Suppressor macrophage treated with lipopolysaccharide for 4 hours (primary cell): ENCODE measurements around the gene SLA2.

ENCODE experiments used
- DNase-seq: peaks from one replicate; pipeline ENCODE4 v3.0.0-alpha.2; 2020

SLA2 gene

GRCh38 chr20:36606158-36607066 is 39.6 kb downstream of the SLA2 start:
- DNase-seq = peak; percentile 82

DNA sequence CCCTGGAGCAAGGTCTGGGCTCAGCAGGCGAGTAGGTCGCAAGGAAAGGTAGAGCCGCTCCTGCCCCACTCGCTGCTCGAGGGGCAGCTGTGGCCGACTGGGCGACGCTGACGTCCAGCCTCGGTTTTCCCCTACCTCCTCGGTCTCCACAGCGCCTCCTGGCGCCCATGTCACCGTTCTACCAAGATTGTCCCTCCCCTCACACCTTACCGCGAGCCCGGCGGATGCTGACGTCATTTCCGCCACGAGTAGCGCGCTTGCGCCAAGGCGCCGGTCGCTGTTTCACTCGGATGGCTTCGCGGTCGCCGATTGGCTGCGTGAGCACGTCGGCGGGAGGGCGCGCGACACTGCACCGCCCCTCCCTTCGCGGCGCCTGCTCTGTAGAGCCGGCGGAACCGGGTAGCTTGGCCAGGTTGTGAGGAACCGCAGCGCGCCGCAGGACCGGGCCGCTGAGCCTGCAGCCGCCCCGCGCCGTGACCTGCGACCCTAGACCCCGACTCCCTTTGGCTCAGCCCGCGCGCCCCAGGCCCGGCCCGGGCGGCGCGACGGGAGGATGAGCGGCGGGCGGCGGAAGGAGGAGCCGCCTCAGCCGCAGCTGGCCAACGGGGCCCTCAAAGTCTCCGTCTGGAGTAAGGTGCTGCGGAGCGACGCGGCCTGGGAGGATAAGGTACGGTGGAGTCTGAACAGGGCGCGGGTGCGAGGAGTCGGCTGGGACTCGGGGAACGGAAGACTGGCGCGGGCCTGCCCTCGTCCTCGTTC is 40.4 kb downstream of the SLA2 start, which contains the start of gene RAB5IF:
RAB5IF (plus strand) TSS at position 381 of the 759 bp plus-strand sequence; CDS start at position 554, 173 bp downstream.
- DNase-seq = peak; percentile 100

DNA sequence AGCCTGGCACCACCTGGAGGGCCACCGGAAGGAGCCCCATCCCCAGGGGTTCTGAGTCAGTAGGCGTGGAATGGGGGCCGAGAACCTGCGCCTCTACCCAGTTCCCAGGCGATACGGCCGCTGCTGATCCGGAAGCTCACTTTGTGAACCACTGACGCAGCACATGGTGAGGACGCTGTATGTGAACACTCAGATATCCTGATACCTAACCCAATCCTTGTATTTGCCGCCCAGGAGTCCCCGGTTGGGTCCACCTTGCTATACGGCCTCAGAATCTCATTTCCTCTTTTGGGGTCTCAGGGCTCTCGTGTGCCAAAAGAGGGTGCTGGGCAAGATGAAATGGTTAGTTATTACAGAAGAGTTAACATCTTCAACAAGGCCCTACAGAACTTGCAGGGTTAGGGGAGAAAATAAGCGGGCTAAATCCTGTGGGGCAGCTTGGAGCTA is 41.0 kb downstream of the SLA2 start:
- DNase-seq = peak; percentile 45

DNA sequence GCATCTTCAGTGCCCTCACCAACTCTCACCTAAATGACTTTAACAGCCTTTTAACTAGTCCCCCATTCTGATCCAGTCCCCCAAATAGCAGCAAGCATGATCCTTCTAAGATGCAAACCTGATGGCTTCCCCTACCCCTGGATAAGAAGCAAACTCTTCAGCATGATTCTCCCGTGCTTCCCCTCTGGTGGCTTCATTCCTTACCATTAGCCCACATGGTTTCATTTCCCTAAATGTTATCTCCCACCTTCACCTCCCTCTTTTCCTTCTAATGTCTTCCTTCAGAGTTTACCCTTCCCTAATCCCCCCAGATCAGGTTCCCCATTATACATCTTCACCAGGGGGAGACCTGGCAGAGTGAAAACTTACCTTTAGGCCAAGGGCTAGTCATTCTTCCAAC is 44.5 kb downstream of the SLA2 start:
- DNase-seq = peak; percentile 35

- peak; percentile 40 for DNase-seq
These were observed 46.1 kb downstream of the SLA2 start for GRCh38 chr20:36599912-36600345.

DNA sequence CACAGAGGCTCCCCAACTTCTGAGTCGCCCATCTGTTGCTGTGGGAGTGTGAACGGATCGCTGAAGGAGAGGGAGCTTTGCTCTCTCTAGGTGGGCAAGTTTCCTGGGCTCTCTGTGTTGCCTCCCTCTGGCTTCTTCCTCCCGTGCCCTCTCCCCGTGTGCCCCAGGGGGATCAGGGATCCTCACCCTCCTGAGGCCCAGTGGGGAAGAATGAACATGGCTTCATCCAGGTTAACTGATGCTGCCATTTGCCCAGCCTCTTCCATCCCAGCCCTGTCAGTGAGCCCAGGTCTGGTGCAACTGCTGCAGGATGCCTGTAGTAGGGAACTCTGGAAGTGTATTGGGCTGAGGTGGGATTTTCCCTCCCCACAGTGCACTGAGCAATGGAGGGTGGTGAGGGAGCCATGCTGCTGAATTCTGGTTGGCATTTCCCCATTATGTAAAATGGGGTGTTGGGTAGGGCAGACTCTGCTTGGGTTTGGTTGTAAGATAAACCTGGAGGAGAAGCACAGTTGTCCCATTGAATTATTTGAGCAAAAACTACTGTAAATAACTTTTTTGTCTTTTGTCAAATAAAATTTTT is 52.6 kb downstream of the SLA2 start:
- no peak for DNase-seq

DNA sequence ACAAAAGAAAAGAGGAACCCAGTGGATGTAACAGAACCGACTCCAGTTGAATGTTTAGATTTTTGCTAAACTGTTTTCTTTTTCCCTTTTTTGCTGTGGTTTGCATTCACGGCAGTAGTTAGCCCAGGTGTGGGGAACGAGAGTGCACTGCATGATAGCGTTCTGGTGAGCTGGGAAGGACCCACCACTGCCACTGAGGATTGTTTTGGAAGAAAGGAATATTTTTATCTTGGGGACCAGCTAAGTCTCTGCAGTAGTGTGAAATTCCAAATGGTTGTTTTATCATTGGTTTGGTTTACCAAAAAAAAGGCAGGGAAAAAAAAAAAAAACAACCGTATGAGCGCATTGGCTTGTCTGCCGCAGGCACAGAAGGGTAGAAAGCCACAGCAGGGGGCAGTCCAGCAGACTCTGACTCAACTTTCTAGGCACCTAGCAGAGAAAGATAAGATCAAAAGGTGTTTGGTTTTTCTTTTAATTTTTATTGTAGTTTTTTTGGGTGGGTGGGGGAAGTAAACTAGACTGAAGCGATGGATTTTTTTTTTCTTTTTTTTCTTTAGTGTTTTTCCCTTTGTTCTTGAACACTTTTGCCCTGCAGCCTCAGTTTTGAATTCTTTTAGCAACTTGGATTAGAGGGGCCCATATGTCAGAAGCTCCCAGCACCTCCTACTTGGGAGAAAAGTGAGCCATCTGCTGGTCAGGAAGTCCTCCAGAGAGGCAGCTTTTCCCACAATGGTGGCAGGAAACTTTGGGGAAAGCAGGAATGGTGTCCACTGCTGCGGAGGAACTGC is 53.9 kb downstream of the SLA2 start:
- DNase-seq = no peak

- DNase-seq = no peak
These were observed 54.7 kb downstream of the SLA2 start for GRCh38 chr20:36591281-36591680.

- DNase-seq = no peak
These were observed 58.5 kb downstream of the SLA2 start for GRCh38 chr20:36587388-36588070.

GRCh38 chr20:36585410-36586125 is 60.4 kb downstream of the SLA2 start:
- no peak for DNase-seq

DNA sequence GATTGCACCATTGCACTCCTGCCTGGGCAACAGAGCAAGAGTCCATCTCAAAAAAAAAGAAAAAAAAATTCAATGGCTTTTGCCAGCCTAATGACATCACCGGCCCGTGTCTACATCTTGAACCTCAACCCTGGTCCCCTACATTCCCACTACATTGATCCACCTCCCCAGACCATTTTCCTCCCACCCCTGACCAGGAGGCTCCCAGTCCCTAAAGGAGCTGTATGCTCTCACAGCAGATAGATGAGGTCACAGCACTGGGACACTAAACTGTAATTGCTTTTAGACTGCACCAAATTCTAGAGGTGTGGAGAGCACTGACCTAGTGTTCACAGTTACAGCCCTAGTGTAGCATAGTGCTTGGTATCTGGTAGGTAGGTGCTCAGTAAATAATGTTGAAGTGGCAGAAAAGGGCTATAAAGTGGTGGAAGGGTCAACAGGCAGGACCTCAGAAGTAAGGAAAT is 61.9 kb downstream of the SLA2 start:
- no peak for DNase-seq

- DNase-seq = no peak
These were observed 63.2 kb downstream of the SLA2 start for GRCh38 chr20:36582821-36583220.

DNA sequence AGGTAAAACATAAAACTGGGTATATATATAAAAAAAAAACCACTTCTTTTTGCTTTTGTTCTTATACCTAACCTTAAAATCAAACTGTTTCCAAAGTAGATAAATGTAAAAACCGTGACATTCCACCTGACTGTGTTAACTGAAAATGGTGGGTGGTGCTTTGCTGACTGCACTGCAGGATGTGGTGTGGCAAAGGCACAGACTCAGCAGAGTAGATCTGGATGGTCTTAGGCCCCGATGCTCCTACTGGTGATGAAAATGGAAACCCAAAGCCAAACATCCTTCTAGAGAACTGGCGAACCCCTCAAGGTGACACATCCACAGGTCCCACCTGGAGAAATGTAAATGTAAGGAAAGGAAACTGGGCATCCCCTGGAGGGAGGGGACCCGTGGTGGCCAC is 63.7 kb downstream of the SLA2 start:
- DNase-seq = no peak

GRCh38 chr20:36579996-36580545 is 65.9 kb downstream of the SLA2 start:
- DNase-seq = no peak

DNA sequence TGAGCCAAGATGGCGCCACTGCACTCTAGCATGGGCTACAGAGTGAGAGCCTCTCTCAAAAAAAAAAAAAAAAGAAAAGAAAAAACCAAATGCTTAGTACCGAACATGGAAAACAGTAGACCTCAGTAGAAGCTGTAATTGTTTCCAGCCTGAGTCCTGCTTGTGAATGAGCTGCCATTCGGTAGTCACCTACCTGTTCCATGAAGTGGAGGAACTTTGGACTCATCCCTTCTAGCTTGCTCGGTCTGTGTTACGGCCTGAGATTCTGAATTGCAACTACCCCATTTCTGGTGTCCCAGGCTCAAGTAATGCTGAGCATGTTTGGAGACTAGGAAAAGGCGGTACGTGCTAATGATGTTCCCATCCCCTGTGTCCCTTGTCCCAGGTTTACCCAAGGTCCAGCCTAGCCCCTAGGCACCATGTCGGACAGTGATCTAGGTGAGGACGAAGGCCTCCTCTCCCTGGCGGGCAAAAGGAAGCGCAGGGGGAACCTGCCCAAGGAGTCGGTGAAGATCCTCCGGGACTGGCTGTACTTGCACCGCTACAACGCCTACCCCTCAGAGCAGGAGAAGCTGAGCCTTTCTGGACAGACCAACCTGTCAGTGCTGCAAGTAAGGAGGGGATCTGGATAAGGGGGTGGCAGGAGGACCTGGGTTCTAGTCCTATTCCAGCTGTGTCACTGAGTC is 67.5 kb downstream of the SLA2 start:
- no peak for DNase-seq

DNA sequence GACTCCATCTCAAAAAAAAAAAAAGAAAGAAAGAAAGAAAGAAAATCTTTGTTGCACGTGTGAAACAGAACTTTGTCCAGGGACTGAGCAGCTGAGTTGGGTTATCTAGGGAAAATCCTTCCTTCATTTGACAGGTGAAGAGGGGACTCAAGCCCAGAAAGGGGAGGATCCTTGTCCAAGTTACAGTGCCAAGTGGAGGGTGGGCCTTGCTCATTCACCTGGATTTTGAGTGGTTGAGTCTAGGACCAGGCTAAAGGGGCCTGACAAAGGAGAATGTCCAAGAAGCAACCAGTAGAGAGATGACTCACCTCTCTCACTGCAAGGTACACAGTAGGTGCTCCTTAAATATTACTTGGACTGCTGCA is 69.9 kb downstream of the SLA2 start:
- no peak for DNase-seq

- DNase-seq = peak; percentile 19
These were observed 71.4 kb downstream of the SLA2 start for GRCh38 chr20:36574366-36575135.

GRCh38 chr20:36573798-36574365 is 72.1 kb downstream of the SLA2 start:
- DNase-seq = peak; percentile 53
